ENCODE data around the gene TANGO2.

The TANGO2 gene

GRCh38 chr22:20114506-20115475 is 93.9 kb downstream of the TANGO2 start:
- H3K36me3 Mint-ChIP-seq (ENCODE audit: low read depth), result peaks cover 21% of the 10 kb centered on the region

GRCh38 chr22:20115691-20116375 is 94.9 kb downstream of the TANGO2 start, which contains the start of gene RANBP1:
RANBP1 (plus strand) TSS chr22:20116104; CDS start chr22:20116185, 81 bp downstream.
- H3K9me3 Mint-ChIP-seq, result no peaks in the 10 kb centered on the region
- no peak for TF ChIP-seq CTCF (IDR thresholded peaks at IDR 0.05; ENCODE audit: unreplicated experiment in 3 of 3)
- H3K27me3 Mint-ChIP-seq (ENCODE audit: low read depth), result no peaks in the 10 kb centered on the region
- peaks cover 11% of the 10 kb centered on the region for H3K4me1 Mint-ChIP-seq
- H3K27ac Mint-ChIP-seq, result peak within 1 kb of the TSS; percentile 89 to 96 (median 89)
- H3K36me3 Mint-ChIP-seq (ENCODE audit: low read depth), result peaks cover 24% of the 10 kb centered on the region
- peak within 1 kb of the TSS; percentile 89 to 94 (median 94) for H3K4me3 Mint-ChIP-seq

More at GRCh38 chr22:20114506-20115475, 93.9 kb downstream of the TANGO2 start:
- Mint-ChIP-seq H3K4me1 (peaks cover 11% of the 10 kb centered on the region), H3K27ac (peak overlapping the region; percentile 14 to 41 (median 37)), H3K9me3 (no peaks in the 10 kb centered on the region), H3K4me3 (peak overlapping the region; percentile 65 to 94 (median 84)), H3K27me3 (ENCODE audit: low read depth) (no peaks in the 10 kb centered on the region)
- TF ChIP-seq CTCF (IDR thresholded peaks at IDR 0.05; ENCODE audit: unreplicated experiment in 3 of 3), result no peak

- TF ChIP-seq CTCF (IDR thresholded peaks at IDR 0.05; ENCODE audit: unreplicated experiment in 3 of 3), result no peak
- H3K4me1 Mint-ChIP-seq, result peaks cover 11% of the 10 kb centered on the region
- peak overlapping the region; percentile 89 to 94 (median 94) for H3K4me3 Mint-ChIP-seq
- H3K36me3 Mint-ChIP-seq (ENCODE audit: low read depth), result peaks cover 28% of the 10 kb centered on the region
- H3K9me3 Mint-ChIP-seq, result no peaks in the 10 kb centered on the region
- peak overlapping the region; percentile 89 to 96 (median 89) for H3K27ac Mint-ChIP-seq
- no peaks in the 10 kb centered on the region for H3K27me3 Mint-ChIP-seq (ENCODE audit: low read depth)
Observed at GRCh38 chr22:20116376-20116950, 95.6 kb downstream of the TANGO2 start.
